GM12892 (cell line): ENCODE measurements around the gene FAM83D.

Experiments used
- POLR2A ChIP-seq: IDR thresholded peaks from 2 replicates; pipeline ENCODE4 v1.6.1; 2011; ENCODE audit warnings: low read depth, low read length, control low read depth
- POLR2AphosphoS5 ChIP-seq: IDR thresholded peaks from 2 replicates; pipeline ENCODE4 v1.6.1; 2011; ENCODE audit warnings: low read depth, low read length, control low read depth

DNA sequence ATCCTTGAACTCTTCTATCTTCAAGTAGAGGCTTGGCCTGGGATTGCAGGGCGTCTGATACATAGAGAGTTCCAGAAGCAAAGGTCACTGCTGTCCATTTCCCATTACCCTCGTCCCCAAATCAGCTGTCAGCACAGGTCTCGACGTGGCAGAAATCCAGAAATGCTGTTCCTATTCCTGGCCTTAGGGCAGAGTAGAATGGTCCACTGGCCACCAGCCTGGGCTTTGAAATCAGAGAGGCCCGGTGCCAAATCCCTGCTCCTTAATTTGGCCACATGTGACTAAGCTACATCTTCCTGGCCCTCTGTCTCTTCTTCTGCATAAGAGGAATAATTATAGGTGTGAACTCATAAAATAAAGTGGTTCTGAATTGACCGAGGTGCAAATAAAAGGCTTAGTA lies 40.9 kb upstream of the FAM83D start:
- TF ChIP-seq POLR2A (no peak), POLR2AphosphoS5 (no peak)
